Epithelial cell of prostate (primary cell): ENCODE results near the gene SRP9.
"Not testable (repeated sequence)": the region's sequence is repeated elsewhere in the genome, so short reads cannot be mapped to it uniquely, and the experiment has no call there.

Source experiments
- DNase-seq: peaks from one replicate; pipeline ENCODE4 v3.0.0-alpha.2; 2011; ENCODE audit warnings: low read depth, low spot score
- H3K27ac ChIP-seq: fragments of 450-650 bp; 2 replicates; pipeline ENCODE4 v1.5.1; 2017; ENCODE audit warnings: mild to moderate bottlenecking

The SRP9 gene

DNA sequence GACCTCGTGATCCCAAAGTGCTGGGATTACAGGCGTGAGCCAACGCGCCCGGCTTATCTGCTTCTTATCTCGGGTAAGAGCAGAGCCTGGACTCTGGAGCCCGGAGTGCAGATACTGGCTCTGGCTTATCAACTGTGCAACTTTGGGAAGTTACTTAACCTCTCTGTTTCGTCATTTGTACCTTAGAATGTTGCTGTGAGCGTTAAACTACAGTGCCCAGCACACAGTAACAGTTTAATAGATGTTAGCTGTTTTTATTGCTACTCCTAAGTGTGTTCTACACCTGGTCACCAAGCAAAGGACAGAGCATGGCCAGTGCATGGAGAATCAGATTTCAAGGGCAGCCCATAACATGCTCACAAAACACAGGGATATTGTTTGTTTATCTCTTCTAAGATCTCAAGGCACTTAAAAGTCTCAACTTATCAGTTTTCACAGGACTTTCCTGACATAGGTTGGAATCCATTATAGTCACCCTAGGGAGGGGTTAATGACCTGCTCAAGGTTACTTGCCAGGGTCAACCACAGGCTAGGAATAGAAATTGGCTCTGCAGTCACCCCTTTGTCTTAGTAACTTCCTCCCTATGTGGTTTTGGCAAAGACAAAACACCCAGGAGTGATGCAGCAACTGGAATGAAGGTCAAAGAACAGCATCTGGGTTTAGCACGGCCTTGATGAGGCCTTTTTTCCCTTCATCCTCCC lies 22.5 kb upstream of the SRP9 start:
- no peak overlapping the region for H3K27ac ChIP-seq
- DNase-seq = no peak

DNA sequence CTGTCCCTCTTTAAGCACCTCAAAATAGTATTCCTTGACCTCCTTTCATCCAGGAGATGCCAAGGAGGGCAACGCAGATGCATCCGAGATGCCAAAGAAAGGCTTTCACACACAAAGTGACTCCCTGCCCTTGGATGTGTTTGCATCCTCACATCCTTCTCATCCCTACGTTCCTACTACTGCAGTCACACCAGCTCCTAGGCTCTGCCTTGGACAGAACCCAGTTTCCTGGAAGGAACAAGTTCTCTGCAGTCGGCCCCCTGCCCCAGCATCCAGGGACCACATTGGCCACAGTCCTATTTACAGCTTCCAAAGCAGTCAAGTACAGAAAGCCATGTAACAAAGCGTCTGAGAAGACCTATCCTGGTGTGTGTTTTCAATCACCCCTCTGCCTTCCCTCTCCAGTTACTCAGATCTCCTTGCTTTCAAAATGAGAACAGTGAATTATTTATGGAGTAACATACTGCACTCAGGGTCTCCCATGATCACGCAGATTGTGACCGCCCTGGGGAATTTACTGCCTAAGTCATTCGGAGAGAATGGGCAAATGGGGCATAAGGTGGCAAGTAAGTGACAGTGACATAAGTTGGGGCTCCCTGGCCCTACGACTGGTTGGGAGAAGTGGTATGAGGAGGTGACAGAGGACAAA lies 21.8 kb upstream of the SRP9 start:
- DNase-seq = no peak
- H3K27ac ChIP-seq = no peak overlapping the region

DNA sequence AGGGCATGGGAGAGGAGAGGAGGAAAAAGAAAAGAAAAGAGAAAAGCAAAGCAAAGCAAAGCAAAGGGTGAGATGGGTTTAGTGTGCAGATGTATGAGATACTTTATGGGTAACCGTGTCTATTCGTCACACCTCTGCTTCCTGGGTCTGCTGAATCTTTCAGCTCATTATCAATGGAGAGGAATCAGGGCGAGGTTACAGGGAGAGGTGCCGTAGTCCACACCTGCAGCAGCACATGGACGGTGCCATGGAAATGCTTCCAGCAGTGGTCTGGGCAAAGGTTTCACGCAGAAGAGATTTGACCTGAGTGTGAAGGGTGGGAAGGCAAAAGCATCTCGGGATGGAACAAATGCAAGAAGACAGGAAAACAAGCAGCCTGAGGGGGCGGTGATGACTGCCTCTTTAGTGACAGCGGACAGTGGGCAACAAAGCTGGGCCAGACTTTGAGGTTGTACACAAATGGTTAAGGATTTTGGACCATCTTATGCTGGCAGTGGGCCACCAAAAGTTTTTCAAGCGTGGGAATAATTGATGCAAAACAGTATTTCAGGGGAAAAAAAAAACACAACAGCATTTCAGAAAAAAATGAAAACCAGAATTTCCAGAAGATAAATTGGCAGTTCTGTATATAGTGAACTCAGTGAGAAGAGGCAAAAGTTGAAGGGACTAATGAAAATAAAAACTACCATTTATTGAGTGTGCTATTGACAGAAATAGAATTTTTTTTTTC lies 19.5 kb upstream of the SRP9 start:
- DNase-seq = no peak
- no peak overlapping the region for H3K27ac ChIP-seq

DNA sequence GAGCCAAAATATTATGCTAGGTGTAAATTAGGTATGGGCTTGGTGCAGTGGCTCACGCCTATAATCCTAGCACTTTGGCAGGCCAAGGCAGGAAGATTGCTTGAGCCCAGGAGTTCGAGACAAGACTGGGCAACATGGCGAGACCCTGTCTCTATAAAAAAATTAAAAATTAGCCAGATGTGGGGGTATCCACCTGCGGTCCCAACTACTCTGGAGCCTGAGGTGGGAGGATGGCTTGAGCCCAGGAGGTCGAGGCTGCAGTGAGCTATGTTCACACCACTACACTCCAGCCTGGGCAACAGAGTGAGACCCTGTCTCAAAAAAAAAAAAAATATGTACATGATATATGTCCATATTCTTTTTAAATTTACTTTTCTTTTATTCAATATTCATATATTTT lies 17.7 kb upstream of the SRP9 start:
- H3K27ac ChIP-seq, DNase-seq: not testable (repeated sequence)

DNA sequence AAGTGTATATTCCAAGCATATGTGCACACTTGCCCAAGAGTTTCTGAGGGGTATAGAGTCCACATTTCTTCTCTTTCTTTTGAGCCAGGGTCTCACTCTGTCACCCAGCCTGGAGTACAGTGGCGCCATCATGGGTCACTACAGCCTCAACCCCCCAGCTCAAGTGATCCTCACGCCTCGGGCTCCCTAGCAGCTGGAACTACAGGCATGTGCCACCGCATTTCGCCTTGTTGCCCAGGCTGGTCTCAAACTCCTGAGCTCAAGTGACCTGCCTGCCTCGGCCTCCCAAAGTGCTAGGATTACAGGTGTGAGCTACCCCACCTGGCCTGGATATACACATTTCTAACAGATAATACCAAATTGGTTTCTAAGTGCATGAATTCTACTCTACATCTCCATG lies 17.1 kb upstream of the SRP9 start:
- no peak for DNase-seq
- no peak overlapping the region for H3K27ac ChIP-seq

DNA sequence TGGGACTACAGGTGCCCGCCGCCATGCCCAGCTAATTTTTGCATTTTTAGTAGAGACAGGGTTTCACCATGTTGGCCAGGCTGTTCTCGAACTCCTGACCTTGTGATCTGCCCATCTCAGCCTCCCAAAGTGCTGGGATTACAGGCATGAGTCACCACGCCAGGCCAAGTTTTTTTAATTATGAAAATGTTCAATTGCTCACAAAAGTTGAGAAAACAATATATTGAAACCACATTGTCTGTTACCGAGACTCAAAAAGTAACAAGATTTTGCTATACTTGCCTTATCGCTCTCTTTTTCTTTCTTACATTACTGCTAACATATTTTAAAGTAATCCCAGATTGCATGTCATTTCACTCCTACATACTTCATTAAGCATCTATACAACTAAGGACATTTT lies 16.2 kb upstream of the SRP9 start:
- H3K27ac ChIP-seq, DNase-seq: not testable (repeated sequence)

DNA sequence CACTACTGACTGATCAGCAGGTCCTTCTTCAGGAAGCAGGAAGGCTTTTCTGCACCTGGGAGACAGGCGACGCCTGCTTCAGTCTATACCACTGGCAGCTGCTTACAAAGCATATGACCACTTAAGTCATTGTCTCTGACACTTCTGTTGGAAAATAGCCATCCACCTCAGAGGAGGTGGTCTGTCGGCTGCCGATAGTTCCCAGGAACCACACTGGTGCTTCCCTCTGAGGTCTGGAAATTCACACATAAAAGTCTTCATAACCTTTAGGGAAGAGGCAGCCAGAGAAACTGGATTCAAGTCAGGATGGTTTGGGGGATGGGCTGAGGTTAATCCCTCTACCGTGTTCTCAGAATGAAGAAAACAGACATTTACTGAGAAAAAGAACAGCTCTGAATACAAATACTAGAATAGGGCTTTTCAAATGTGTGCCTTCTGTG lies 15.6 kb upstream of the SRP9 start:
- H3K27ac ChIP-seq = no peak overlapping the region

DNA sequence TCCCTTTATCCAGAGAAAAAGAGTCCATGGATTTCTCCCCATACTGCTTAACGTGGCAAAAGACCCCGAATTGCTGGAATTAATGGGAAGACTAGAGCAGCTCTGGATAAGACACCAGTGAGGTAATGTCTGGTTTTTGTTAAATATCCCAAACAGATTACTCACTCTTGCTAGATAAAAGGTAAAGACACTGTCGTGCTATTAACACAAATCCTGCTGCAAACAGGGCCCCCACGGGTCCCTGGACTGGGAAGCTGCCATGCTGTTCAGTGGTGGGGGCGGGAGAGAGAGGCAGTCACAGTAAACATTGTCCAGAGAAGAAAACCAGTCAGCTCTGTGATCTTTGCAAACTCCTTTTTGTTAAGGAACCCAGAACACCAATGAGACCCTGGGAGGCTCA lies 15.2 kb upstream of the SRP9 start:
- H3K27ac ChIP-seq = no peak overlapping the region
- no peak for DNase-seq

More for the DNA sequence above, 15.6 kb upstream of the SRP9 start:
- no peak for DNase-seq

DNA sequence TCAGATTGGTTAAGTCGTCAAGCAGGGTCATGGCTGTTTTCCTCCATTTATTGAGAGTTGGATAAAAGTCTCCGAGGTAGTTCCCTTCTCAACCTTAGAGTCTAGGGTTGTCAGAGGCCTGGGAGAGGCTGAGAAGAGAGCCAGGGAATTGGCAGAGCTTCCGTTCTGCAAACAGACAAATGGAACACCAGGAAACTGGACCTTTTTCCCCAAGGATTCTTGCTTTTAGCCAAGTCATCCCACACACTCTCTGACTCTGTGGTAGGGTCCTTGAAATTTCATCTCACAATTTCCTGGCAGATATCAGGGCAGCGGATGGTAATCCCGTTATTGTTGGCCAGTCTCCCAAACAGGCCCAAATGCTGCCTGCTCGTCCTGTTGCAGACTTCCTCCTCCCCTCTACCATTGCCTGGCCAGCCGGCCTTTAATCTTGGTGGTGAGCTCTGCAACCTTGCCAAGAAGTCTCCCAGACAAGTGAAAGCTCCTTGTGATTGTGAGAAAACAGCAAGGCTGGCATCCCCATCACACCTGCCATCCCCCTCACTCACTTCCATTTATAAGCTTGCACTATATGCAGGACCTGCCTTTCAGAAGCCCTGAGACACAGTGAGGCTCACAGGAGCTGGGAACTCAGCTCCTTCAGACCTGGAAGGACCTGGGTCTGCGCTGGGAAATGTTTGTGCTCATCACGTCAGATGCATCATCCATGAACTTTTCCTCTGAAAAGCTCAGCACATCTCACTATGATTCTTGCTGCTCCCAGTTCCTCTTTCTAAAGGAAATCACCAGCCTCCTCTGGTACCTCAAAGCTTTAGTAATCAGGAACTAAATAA lies 13.7 kb upstream of the SRP9 start:
- H3K27ac ChIP-seq = no peak overlapping the region
- no peak for DNase-seq

DNA sequence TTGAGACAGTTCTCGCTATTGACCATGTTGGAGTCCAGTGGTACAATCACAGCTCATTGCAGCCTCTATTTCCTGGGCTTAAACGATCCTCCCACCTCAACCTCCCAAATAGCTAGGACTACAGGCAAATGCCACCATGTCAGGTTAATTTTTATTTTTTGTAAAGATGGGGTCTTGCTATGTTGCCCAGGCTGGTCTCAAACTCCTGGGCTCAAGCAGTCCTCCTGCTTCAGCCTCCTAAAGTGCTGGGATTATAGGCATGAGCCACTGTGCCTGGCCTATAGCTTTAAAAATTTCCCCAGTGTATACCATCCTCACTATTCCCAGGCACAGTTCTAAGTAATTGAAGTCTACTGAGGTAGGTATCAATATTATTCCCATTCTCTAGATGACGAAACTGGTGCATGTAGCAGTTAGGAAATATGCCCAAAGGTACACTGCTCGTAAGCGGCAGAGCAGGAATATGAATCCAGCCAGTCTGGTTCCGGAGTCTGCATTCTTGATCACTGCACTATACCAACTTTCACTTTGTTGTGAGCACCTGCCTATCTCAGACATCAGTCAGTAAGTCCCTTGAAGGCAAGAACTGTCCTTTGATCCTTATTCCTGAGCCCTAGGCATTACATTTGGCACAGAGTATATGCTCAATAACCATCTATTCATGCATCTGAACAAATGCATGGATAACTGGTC lies 11.5 kb upstream of the SRP9 start:
- no peak overlapping the region for H3K27ac ChIP-seq

DNA sequence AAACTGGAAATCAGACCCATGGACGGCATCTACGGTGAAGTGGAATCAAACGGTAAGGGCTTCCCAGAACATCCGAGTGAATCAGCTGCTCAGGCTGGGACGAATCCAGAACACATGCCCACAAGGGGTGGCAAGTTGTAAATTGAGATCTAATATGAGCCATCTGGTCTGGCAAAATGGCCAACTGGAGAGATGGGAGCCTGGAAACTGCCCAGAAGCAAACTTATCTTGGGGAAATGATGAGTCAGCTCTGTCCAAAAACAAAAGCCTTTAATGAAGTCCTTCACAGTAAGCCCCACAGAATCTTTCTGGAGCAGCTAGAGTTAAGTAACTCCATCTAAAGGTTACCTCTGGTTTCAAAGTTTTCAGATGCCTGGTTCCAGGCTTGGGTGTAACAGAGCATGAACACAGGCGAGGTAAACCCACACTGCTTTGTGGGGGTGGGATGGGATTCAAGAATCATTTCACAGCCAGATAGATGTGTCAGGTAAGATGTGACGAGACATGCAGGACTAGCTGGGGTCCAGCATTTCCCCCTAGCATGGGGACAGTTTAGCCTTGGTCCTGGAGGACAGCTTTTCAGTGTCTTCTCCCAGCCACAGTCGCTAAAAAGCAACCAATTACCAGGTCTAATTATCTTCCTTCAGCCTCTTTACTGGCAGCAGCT lies 10.5 kb upstream of the SRP9 start:
- DNase-seq = no peak
- peak overlapping the region; percentile 41 for H3K27ac ChIP-seq

More for the DNA sequence above, 11.5 kb upstream of the SRP9 start:
- no peak for DNase-seq

DNA sequence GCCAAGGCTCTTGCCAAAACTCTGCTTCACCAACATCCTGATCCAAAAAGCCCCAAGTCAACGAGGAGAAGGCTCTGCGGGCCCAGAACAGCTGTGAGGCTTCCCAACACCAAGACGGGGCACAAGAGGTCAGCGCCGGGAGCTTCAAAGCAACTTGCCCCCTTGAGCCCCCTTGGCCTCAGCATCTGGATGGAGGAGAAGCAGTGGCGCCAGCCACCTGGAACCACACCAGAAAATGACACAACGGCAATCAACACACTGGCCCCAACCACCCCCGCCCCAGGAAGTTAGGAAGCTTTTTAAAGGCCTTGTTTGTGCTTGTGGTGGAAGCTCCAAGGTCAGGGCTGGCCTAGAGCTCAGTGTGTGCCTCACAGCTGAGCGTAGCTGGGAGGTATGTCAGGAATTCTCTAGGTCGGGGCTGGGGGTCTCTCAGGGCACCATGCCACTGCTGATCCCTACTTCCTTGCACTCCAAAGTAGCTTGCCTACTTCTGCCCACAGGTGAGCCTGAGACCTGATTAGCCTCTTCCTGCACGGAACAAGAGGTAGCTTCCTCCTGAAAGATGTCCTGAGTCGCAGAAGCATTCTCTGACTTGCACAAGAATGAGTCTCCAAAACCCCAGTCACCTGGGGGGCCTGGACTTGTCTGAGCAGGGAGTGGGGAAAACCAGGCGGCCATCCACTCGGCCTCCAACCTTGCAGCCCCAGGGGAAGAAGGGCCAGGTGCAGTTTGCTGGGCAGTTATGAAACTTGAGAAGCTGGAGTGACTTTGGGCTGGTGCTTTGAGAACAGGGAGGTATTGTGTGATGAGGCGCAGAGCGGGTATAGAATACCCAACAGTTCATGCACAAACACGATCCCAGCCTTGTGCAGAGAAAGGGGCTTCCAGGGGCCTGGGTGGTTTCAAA lies 9.7 kb upstream of the SRP9 start:
- H3K27ac ChIP-seq = peak overlapping the region; percentile 41
- no peak for DNase-seq

DNA sequence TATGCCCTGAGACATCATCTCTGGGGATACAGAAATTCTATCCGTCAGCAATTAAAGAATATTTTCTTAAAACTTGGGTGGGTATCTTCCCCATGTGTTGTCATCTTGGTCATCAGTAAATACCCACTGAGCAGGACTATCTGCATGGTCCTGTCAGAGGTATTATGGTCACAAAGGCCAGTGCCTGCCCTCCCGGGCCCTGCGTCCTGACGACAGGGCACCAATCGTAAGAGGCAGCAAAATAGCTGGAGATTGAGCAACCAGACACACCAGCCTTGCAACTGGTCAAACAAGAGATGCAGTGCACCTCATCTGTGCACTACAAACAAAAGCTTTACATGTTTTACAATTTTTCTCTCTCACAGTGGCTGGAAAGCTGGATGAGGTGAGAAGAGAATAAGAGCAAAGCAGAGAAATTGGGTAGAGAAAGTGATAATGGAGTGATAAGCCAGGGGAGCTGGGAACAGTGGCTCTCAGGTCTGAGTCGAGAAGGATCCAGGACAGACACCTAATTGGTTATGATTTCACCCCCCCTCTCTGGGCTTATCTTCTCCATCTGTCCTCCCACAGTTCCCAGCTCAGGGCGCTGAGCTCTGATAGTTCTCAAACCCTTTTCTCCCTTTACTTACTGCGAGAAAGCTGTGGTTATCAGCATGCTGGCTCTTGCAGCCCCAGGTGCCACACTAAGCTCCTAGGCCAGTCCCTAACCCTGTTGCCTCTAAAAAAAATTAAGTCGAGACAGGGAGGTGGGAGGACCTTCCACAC lies 8.8 kb upstream of the SRP9 start:
- H3K27ac ChIP-seq = peak overlapping the region; percentile 41
- no peak for DNase-seq

DNA sequence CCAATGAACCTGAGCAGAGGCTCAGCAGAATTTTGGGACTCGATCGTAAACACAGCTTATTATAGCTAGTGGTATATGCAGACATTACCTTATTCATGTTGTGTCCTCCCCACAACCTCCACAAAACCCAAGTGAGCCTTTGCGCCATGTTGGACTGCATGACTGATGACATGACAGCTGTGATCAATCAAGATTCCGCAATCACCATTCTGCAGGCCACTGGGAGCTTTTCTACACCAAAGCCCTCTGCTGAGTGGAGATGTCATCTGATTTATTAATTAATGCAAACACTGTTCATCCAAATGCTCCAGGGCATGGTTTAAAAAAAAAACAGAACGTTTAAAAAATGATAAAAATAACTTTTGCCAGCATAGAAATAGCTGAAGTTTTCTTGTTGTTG lies 7.9 kb upstream of the SRP9 start:
- H3K27ac ChIP-seq = no peak overlapping the region
- DNase-seq = no peak

DNA sequence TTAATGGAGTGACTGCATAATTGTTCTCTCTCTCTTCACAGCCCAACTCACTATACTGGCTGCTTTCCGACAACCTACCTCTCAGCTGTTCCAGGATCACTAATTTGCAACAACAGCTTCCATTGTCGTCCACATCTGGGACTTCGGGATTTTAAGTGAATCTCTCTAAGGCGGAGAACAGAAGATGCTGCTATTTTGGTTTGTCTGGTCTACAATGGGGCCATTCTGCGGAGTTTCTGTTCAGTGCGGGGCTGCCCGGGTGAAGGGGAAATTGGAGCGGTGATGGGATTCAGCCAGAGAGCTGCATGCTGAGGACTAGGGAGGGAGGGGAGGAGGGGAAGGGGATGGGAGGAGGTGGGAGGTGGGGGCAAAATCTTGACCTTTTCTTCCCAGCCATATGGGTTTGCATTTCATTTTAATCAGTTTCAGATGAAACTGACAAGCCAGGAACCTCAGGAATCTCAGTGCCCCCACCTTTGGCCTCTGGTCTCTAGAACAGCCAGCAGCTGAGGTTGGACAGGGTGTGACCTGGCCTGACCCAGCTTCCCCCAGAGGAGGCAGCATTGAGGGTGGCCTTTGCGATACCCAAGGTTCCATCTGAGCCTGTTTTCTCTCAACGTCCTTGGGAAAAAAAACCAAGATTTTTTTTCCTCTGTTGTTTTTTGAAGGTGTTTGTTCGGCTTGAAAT lies 6.9 kb upstream of the SRP9 start:
- no peak overlapping the region for H3K27ac ChIP-seq
- no peak for DNase-seq

DNA sequence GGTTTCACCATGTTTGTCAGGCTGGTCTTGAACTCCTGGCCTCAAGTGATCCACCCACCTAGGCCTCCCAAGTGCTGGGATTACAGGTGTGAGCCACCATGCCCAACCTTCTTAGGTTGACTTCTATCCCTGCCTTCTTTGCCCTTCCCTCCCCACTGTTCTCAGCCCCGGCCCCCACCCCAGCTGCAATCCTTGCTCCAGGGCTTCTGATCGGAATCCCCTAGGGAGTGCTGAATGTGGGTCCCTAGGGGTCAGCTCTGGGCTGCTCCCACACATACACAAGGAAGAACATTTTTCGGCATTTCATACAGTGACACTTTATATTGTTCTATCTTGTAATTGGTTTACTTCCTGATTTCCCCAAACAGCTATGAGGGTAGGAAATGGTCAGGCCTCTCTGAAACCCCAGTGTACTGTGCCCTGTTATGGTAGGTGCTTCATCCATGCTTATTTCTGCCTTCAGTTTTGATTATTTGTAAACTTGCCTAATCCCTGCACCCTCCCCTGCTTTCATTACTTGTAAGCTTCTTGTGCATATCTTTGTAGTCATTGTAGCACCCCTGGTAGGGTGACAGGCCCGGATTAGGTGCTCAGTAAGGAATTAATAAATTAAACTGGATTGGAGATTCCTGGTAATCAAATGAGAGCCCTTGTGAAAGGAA lies 5.8 kb upstream of the SRP9 start:
- DNase-seq = no peak
- peak overlapping the region; percentile 47 for H3K27ac ChIP-seq
